GM21529 (cell line): Measurements from ENCODE around the gene GMEB2.
"Not testable (repeated sequence)": the region's sequence is repeated elsewhere in the genome, so short reads cannot be mapped to it uniquely, and the experiment has no call there.

ENCODE experiments used
- ATAC-seq: cut with Tn5 transposase; IDR thresholded peaks from one replicate; pipeline ENCODE4 v1.9.1; 2021; ENCODE audit not compliant: unreplicated experiment

GMEB2 gene

GRCh38 chr20:63657260-63657936, 30.5 kb upstream of the GMEB2 start:
- no peak for ATAC-seq

- no peak for ATAC-seq
These were observed 29.6 kb upstream of the GMEB2 start for GRCh38 chr20:63656451-63656850.

- ATAC-seq: no peak
These were observed 28.3 kb upstream of the GMEB2 start for GRCh38 chr20:63655249-63655648.

- ATAC-seq: no peak
These were observed 27.2 kb upstream of the GMEB2 start for GRCh38 chr20:63653974-63654668.

GRCh38 chr20:63653041-63653973, 26.4 kb upstream of the GMEB2 start, which contains the start of gene STMN3:
TSS of gene STMN3 (minus strand) at chr20:63653424. CDS start at chr20:63653345, 79 bp downstream.
- ATAC-seq: no peak

GRCh38 chr20:63652192-63652980, 25.5 kb upstream of the GMEB2 start:
- no peak for ATAC-seq

- ATAC-seq: no peak
These were observed 25.0 kb upstream of the GMEB2 start for GRCh38 chr20:63651942-63652191.

GRCh38 chr20:63650486-63650885, 23.6 kb upstream of the GMEB2 start:
- not testable (repeated sequence) for ATAC-seq

GRCh38 chr20:63648895-63649589, 22.1 kb upstream of the GMEB2 start:
- ATAC-seq: no peak

- ATAC-seq: no peak
These were observed 21.3 kb upstream of the GMEB2 start for GRCh38 chr20:63648190-63648589.

GRCh38 chr20:63645218-63645617, 18.3 kb upstream of the GMEB2 start:
- ATAC-seq: no peak

GRCh38 chr20:63643946-63644345, 17.0 kb upstream of the GMEB2 start:
- no peak for ATAC-seq

GRCh38 chr20:63643499-63643898, 16.6 kb upstream of the GMEB2 start:
- ATAC-seq: no peak

GRCh38 chr20:63642527-63643247, 15.8 kb upstream of the GMEB2 start:
- no peak for ATAC-seq

- ATAC-seq: peak; percentile 74
These were observed 15.1 kb upstream of the GMEB2 start for GRCh38 chr20:63641792-63642523.

- ATAC-seq: peak; percentile 19
These were observed 14.4 kb upstream of the GMEB2 start for GRCh38 chr20:63641146-63641791.

GRCh38 chr20:63640686-63641085, 13.8 kb upstream of the GMEB2 start:
- ATAC-seq: not testable (repeated sequence)

GRCh38 chr20:63640086-63640485, 13.2 kb upstream of the GMEB2 start:
- no peak for ATAC-seq
